ENCODE data around the gene SH3GL1. TPM values are rescaled to one million over a fixed set of nuclear protein-coding genes. Genes with fewer than 3 reads are reported as not detected.

The SH3GL1 gene
- total and polyA plus RNA-seq, 12 donors, result 13.1 to 41.8 (median 18.0) TPM

- peak in 6 of 8 donors; percentile 10 to 28 (median 14) for ATAC-seq
- Histone ChIP-seq H3K36me3 (peaks cover 0 to 47% (median 3%) of the 10 kb centered on the region in 9 donors), H3K4me1 (peaks cover 41 to 84% (median 78%) of the 10 kb centered on the region in 9 donors), H3K9me3 (no peaks in the 10 kb centered on the region), H3K4me3 (peak overlapping the region in 7 of 10 donors; percentile 8 to 33 (median 18)), H3K27me3 (no peaks in the 10 kb centered on the region), H3K27ac (peak overlapping the region; percentile 18 to 91 (median 80))
- no peak for TF ChIP-seq CTCF (IDR thresholded peaks at IDR 0.05)
- intact Hi-C loops (cut with DNase I), result no loop called here
- no peak for DNase-seq
- 34 to 36% methylated on average over 21 of the region's 21 CpGs for WGBS, 2 donors
Measured at GRCh38 chr19:4390567-4391305, 9.6 kb downstream of the SH3GL1 start.

- H3K4me1 ChIP-seq, result peaks cover 41 to 80% (median 76%) of the 10 kb centered on the region in 9 donors
- WGBS, 2 donors, result 38 to 44% methylated on average over 12 of the region's 12 CpGs
- ATAC-seq, result peak; percentile 31 to 79 (median 66)
Measured at GRCh38 chr19:4390017-4390566, 10.3 kb downstream of the SH3GL1 start.

GRCh38 chr19:4389511-4390016 lies 10.8 kb downstream of the SH3GL1 start:
- intact Hi-C loops (cut with DNase I), result no loop called here
- DNase-seq (no peak), ATAC-seq (peak in 4 of 8 donors; percentile 5 to 40 (median 24))
- 49 to 53% methylated on average over 17 of the region's 17 CpGs for WGBS, 2 donors
- no peaks in the 10 kb centered on the region for H3K9me3 ChIP-seq
- no peak for TF ChIP-seq CTCF (IDR thresholded peaks at IDR 0.05)
- no peaks in the 10 kb centered on the region for H3K27me3 ChIP-seq
- H3K4me3 ChIP-seq, result peak overlapping the region in 3 of 10 donors; percentile 10 to 33 (median 26)
- H3K36me3 ChIP-seq, result peaks cover 0 to 43% (median 0%) of the 10 kb centered on the region in 9 donors
- H3K27ac ChIP-seq, result peak overlapping the region; percentile 18 to 91 (median 80)
- peaks cover 41 to 74% (median 71%) of the 10 kb centered on the region in 9 donors for H3K4me1 ChIP-seq

More at GRCh38 chr19:4390017-4390566, 10.3 kb downstream of the SH3GL1 start:
- peaks cover 0 to 43% (median 2%) of the 10 kb centered on the region in 9 donors for H3K36me3 ChIP-seq
- DNase-seq, result peak in 1 of 2 donors; percentile 60
- intact Hi-C loops (cut with DNase I), result no loop called here
- peak overlapping the region; percentile 18 to 91 (median 80) for H3K27ac ChIP-seq
- no peaks in the 10 kb centered on the region for H3K9me3 ChIP-seq
- TF ChIP-seq CTCF (IDR thresholded peaks at IDR 0.05), result no peak
- peak overlapping the region in 6 of 10 donors; percentile 13 to 33 (median 22) for H3K4me3 ChIP-seq
- H3K27me3 ChIP-seq, result no peaks in the 10 kb centered on the region

- ATAC-seq, result peak in 1 of 8 donors; percentile 24
- H3K4me1 ChIP-seq, result peaks cover 39 to 71% (median 66%) of the 10 kb centered on the region in 9 donors
- no peaks in the 10 kb centered on the region for H3K27me3 ChIP-seq
- peak overlapping the region in 9 of 10 donors; percentile 48 to 91 (median 82) for H3K27ac ChIP-seq
- H3K9me3 ChIP-seq, result no peaks in the 10 kb centered on the region
- peaks cover 0 to 47% (median 0%) of the 10 kb centered on the region in 9 donors for H3K36me3 ChIP-seq
- WGBS, 2 donors, result 76 to 81% methylated on average over 9 of the region's 9 CpGs
- no peak for TF ChIP-seq CTCF (IDR thresholded peaks at IDR 0.05)
- DNase-seq, result no peak
- intact Hi-C loops (cut with DNase I), result no loop called here
- no peak overlapping the region for H3K4me3 ChIP-seq
Measured at GRCh38 chr19:4389064-4389375, 11.3 kb downstream of the SH3GL1 start.

All from heart right ventricle (tissue), 16 donors.